HG02970 (cell line): ENCODE measurements around the gene MKNK2.

Experiments used
- ATAC-seq: cut with Tn5 transposase; IDR thresholded peaks from one replicate; pipeline ENCODE4 v1.9.1; 2021; ENCODE audit warnings: mild to moderate bottlenecking, moderate library complexity, moderate number of reproducible peaks; ENCODE audit not compliant: unreplicated experiment, low FRiP score

Gene MKNK2

DNA sequence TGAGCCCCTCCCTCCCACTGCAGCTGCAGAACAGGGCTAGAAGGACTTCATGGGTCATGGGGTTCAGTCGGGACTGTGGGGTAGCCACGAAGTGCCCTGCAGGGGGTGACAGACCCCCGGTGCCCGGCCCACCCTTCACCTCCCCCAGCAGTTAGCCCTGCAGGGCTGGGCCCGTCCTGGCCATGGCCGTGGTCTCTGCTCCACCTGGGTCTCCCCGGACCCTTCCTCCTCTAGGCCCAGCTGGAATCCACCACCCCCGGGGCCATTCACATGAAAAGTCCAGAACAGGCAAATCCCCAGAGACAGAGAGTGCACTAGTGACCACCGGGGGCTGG lies 17.3 kb downstream of the MKNK2 start:
- ATAC-seq: no peak

DNA sequence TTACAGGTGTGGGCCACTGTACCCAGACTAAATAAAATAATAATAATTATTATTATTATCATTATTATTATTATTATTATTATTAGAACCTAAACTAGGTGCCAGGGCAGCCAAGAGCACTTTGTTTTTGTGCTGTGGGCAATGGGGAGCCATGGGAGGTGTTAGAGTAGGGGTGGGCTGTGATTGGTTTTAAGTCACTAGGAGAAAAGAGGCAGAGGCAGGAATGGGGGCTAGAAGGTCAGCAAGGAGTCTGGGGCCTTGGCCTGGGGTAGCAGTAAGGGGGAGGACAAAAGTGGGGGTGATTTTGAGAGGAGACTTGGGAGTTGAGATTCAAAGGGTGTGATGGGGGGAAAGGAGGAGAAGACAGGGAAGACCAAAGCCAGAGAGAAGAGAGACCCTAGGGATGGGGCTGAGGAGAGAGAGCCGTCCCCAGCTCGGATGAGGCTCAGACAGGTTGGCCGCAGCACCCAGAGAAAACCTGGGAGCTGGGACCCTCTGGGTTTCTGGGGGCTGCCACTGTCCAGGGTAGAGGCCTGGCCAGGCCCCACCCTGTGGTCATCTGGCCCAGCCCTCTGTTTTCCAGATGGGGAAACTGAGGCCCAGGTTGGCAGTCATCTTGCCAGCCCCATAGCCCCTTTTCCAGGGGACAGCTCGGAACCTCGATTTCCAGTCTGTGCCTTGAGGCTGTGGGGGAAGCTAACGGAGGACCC lies 17.8 kb downstream of the MKNK2 start:
- ATAC-seq: no peak

DNA sequence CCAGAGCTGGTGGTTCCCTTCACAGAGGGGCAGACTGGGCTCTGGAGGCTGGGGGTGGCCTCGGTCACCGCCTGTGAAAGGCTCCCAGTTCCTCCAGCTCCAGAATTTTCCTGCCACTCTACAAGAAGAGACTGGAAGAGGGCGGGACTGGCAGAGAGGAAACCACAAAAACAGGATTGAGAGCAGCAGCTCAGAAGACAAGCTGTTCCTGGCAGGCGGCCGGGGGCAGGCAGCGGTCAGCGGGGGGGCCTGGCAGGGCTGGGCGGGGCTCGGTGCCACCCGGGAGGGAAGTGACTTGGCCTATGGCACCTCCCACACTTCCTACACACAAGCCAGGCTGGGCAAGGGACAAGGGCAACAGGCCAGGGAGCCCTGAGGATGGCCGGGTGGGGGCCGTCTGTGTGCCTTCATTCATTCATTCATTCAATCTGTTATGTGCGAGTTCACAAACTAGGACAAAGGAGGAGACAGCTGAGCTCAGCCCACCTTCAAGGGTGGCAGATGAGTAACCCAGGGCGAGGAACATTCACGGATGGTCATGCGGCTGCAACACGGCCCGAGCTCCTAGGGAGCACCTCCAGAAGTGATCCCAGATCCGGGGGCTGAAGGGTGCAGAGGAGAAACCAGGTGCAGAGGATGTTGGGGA lies 18.6 kb downstream of the MKNK2 start:
- no peak for ATAC-seq

DNA sequence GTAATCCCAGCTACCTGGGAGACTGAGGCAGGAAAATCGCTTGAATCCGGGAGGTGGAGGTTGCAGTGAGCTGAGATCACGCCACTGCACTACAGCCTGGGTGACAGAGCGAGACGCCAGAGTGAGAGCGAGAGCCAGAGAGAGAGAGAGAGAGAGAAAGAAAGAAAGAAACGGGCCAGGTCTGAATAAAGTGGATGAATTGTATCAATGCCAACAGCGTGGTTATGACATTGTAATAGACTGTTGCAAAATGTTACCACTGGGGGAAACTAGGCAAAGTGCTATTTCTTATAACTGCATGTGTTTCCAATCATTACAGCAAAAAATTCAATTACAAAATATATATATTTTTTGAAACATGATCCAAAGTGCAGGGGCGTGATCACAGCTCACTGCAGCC lies 23.7 kb downstream of the MKNK2 start:
- ATAC-seq: no peak

DNA sequence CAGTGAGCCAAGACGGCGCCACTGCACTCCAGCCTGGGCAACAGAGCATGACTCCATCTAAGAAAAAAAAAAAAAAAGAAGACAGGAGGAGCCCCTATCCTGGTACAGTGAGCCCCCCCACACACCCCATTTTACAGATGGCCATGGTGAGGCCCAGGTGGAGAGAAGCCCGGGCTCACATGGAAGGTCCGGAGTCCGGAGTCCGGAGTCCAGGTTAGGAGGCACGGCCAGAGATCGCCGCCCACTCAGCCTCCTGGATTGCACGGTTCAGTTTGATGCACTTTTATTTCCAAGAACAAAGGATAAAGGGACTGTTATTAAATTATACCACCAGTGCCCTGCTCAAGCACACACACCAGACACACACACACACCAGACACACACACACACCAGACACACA lies 24.3 kb downstream of the MKNK2 start:
- ATAC-seq: no peak

DNA sequence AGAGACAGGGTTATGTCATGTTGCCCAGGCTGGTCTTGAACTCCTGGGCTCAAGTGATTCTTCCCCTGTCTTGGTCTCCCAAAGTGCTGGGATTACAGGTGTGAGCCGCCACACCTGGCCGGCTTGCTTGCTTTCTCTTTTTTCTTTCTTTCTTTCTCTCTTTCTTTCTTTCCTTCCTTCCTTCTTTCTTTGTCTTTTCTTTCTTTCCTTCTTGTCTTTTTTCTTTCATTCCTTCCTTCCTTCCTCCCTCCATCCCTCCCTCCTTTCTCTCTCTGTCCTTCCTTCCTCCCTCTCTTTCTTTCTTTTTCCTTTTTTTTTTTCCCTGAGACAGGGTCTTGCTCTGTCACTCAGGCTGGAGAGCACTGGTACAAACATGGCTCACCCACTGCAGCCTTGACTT lies 28.8 kb downstream of the MKNK2 start:
- no peak for ATAC-seq

DNA sequence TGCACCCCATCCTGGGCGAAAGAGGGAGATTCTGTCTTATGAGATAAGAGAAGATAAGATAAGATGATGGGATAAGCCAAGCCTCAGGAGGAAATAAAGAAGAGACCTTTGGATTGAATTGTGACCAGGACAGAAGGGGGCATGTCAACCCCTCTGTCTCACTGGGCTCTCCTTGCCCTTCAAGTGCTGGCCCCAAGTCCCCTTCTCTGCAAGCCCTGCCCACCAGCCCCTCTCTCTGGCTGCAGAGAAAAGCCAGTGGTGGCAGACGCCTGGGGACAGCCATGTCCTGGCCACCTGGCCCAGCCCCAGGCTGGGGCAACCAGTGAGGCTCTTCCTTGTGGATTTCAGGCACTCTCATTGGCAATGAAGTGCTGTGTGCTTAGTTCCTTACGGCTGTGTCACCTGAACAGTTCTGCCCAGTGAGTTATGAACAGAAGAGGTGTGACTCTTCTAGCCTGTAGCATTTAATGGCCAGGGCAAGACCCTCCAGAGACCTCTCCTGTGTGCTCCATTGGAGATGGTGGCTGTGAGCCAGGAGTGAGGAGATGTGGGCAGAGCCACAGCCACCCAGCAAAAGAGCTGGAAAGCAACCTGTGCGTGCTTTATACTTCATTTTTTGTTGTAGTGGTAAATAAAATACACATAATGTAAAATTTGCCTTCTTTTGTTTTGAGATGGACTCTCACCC lies 29.4 kb downstream of the MKNK2 start:
- no peak for ATAC-seq

DNA sequence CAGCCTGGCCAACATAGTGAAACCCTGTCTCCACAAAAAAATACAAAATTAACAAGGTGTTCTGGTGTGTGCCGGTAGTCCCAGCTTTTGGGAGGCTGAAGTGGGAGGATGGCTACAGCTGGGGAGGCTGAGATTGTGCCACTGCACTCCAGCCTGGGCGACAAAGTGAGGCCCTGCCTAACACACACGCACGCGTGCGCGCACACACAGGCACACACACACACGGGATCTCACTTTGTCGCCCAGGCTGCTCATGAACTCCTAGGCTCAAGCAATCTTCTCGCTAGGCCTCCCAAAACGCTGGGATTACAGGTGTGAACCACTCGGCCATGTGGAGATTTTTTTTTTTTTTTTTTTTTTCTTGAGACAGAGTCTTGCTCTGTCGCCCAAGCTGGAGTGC lies 32.3 kb downstream of the MKNK2 start:
- ATAC-seq: no peak

DNA sequence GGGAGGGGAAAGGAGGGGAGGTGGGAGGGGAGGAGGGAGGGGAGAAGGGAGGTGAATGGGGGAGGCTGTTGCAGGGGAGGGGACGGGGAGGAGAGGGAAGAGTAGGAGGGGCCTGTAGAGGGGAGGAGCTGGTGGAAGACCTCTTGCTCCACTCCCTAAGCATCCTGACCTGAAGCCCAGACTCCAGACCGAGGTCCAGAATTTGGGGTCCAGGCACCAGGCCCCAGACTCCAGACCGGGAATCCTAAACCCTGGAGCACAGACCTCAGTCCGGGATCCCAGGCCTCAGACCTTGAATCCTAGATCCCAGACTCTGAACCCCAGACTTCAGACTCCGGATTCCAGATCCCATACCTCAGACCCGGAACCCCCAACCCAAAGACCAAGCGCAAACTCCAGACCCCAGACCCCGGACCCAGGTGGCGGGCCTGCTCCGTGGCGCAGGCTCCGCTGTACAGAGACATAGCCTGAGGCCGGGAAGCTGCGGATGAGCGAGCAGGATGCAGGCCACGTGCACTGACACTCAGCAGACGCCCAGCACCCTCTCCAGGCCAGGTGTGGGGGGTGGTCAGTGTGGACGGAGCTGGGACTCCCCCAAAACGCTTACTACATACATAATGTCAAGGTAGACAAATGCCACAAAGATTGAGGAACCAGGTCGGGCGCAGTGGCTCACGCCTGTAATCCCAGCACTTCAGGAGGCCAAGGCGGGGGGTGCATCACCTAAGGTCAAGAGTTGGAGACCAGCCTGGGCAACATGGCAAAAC lies 34.8 kb downstream of the MKNK2 start:
- no peak for ATAC-seq

DNA sequence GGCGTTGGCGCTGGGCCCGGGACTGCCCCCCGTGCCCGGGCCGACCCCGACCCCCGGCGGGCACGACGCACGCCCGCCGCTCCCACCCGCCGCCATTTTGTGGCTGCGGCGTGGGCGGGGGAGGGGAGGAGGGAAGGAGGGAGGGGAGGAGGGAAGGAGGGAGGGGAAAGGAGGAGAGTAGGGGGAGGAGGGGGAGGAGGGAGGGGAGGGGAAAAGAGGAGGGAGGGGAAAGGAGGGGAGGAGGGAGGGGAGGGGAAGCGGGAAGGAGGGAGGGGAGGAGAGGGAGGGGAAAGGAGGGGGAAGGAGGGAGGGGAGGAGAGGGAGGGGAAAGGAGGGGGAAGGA lies 35.5 kb downstream of the MKNK2 start, which contains the start of gene BTBD2:
Gene BTBD2, minus strand, starts transcription at position 107 of the 343 bp plus-strand sequence. Its CDS starts 11 bp downstream, at position 96.
- ATAC-seq: no peak

DNA sequence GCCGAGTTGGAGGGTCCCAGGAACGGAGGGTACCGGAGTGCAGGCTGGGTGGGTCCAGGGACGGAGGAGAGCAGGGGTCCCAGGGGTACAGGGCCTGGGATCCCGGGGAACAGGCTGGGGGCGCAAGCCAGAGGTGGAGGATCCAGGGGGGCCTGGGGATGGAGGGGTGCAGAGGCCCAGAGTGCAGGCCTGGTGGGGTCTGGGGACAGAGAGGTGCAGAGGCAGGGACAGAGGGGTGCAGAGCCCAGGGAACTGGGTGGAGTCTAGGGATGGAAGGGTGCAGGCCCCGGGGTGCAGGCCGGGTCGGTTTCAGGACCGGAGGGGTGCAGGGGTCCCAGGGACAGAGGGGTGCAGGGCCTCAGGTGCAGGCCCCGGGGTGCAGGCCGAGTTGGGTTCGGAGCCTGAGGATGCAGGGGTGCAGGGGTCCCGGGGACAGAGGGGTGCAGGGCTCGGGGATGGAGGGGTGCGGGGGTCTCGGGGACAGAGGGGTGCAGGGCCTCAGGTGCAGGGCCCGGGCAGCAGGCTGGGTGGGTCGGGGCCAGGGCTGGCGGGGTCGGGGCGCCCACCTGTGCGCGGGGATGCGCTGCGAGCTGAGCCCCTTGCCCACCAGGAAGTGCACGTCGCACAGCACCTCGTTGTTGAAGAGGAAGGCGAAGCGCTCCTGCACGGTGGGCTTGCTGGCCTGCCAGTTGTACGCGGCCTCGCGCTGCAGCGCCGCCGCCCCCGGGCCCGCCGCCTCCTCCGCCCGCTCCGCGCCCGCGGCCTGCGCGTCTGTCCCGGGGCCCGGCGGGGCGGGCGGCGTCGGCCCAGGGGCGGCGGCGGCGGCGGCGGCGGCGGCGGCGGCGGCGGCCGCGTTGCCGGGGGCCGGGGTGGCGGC lies 36.1 kb downstream of the MKNK2 start:
- ATAC-seq: no peak

DNA sequence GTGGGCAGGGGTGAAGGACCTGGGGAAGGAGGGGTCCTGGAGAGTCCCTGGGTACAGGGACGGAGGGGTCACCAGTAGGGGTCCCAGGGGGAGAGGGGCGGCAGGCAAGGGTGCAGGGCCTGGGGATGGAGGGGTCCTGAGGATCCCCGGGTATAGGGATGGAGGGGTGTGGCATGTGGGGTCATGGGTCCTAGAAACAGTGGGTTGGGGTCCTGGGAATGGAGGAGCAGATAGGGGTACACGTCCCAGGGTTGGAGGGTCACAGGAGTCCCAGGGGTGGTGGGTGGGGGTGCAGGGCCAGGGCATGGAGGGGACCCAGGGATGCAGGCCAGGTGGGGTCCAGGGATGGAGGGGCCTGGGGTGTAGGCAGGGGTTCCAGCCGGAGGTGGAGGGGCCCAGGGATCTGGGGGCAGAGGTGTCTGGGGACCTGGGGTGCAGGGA lies 36.9 kb downstream of the MKNK2 start:
- ATAC-seq: no peak

DNA sequence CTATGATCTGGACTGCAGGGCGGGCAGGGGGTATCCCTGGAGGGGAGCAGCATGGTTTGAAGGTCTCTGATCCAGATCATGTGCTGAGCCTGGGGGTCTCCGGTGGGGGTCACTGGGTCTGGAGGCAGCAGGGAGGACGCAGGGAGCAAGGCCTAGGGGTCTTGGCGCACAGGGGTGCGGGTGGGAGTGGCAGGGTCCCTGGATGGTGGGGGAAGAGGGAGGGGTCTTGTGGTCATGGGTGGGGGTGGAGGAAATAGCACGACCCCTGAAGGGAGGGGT lies 37.4 kb downstream of the MKNK2 start:
- ATAC-seq: no peak

DNA sequence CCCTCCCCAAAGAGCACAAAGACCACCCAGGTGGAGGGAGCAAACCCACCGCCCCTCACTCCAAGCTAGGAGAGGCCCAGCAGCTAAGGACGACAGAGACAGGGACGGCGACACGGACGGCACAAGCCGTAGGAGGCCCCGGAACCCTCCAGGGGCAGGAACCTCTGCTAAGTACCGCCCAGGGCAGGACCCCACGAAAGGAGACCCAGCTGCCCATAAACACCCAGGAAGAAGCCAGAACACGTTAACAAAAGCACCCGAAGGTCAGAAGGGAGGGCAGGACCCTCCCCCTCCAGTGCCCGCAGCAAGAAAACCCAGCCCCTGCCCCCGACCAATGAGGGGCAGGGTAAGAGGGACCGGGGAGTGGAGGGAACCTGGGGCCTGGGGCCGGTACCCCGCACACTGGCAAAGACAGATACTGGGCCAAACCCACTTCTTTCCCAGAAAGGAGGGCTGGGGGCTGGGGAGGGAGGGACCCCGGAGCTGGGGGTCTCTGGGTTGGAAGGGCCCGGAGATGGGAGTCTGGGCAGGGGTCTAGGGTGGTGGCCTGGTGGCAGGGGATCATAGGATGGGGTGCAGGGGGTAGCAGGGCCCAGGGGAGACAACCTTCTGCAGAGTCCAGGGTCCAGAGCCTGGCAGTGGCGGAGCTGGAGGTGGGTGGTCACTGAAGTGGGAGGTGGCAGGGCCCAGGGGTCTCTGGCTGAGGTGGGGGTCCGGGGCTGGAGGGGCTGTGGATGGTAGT lies 37.9 kb downstream of the MKNK2 start:
- no peak for ATAC-seq

DNA sequence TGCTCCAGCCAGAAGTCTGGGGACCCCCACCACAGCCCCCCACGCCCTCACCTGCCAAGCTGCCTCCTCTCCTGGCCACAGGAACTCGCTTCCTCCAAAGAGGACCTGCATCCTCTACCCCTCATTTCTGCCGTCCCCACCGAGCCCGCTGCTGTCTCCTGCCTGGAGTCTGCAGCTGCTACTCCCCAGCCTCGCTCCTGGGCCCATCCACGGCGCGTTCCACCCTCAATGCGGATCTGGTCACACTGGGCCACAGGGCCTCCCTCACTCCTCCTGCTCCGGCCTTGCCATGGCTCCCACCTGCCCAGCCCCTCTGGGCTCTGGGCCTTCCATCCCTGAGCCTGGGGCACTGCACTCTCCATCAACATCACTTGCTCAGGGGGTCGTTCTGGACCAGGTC lies 39.9 kb downstream of the MKNK2 start:
- ATAC-seq: no peak

DNA sequence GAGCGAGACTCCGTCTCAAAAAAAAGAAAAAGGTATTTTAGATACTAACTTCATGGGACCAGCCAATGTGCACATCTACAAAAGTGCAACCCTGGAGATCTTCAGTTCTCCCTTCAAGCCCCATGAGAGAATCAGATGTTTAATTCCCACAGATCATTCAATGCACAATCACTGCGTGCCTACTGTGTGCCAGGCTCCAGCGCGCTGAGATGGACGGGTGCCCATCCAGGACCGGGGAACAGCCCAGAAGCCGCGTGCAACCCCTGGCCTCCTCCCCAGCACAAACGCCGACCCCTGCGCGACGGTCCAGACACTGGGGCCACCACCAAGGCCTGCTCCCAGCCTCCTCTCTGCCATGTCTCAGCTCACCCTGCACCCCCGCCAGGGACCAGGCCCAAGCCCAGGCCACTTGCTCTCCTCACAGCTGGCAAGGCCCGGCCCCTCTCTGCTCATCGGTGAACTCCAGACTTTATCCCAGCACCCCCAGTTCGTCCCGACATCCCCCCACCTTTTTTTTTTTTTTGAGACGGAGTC lies 40.8 kb downstream of the MKNK2 start:
- no peak for ATAC-seq

DNA sequence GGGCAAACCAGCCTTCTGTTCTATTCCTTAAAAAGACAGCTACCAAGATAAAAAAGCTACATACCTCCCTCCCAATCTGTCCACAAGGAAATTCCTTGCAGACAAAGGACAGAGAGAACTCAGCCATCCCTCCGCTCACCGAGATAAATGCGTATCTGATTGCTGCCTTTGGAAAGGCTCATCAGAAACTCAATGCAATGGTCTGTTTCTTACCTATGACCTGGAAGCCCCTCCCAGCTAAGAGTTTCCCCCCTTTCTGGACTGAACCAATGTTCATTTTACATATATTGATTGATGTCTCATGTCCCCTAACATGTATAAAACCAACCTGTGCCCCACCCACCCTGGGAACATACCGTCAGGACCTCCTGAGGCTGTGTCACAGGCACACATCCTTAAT lies 47.2 kb downstream of the MKNK2 start:
- ATAC-seq: no peak

DNA sequence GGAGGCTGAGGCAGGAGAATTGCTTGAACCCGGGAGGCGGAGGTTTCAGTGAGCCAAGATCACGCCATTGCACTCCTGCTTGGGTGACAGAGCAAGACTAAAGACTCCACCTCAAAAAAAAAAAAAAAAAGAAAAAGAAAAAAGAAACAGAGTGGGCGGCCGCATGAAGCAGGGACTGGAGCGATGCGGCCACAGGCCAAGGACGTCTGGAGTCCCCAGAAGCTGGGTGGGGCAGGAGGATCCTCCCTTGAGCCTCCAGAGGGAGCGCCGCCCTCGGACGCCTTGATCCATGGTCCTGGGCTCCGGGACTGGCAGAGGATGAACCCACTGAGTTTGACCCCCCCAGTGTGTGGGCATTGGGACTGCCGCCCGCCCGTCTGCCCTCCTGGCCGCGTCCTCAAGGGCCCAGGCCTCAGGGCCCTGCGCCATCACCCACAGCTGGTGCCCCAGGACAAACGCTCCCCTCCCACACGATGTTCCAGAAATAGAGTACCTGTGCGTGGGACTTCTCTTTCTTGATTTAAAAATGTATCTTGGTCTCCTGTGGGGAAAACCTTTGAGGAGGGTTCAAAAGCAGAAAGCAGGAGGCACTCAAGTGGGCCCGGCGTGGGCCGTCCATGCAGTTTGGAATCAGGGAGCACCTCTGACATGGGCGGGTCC lies 51.1 kb downstream of the MKNK2 start:
- no peak for ATAC-seq
